Measurements from ENCODE around the gene SRP68. TPM values are rescaled to one million over a fixed set of nuclear protein-coding genes. Genes with fewer than 3 reads are reported as not detected.

Gene SRP68
- total RNA-seq, 4 donors from 2014 or later = 51.5 to 58.6 (median 53.5) TPM

DNA sequence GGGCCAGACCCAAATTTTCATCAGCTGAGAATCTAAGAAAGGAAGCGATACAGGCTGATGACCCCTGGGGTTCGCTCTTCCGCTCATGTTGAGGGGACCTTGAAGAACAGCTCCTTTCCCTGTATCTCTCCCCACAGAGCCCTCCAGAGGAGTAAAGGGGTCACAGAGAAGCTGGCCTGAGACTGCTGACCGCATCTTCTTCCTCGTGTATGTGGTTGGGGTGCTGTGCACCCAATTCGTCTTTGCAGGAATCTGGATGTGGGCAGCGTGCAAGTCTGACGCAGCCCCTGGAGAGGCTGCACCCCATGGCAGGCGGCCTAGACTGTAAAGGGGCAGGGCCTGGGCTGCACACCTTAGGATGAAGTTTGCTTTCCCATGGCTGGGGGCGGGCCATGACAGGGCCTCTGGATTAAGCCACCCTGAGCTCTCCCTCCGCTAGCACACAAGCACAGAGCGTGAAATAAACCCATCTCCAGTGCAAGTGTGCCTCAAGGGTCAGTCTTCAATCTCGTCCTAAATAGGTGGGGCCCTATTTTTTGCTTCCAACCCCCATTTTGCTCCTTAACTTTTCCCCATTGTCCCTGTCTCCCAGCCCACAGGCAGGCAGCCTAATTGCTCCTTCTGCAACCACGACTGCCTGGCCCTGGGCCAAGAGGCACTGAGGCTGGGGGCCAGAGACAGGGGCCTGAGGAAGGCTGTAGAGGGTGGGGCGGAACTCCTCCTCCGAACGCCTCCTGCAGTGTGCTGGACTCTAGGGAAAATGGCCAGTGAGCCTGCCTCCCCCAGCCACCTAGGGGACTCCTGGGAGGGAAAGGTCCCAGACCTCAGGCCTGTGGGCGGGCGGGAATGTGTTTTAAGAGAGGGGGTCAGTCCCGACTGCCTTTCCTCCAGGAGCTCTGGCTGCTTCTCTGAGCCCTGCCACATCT is 10.3 kb upstream of the SRP68 start:
- TF ChIP-seq EP300 (IDR thresholded peaks at IDR 0.05) (no peak), POLR2A (IDR thresholded peaks at IDR 0.05) (no peak)
- TF ChIP-seq, protein P1, sequence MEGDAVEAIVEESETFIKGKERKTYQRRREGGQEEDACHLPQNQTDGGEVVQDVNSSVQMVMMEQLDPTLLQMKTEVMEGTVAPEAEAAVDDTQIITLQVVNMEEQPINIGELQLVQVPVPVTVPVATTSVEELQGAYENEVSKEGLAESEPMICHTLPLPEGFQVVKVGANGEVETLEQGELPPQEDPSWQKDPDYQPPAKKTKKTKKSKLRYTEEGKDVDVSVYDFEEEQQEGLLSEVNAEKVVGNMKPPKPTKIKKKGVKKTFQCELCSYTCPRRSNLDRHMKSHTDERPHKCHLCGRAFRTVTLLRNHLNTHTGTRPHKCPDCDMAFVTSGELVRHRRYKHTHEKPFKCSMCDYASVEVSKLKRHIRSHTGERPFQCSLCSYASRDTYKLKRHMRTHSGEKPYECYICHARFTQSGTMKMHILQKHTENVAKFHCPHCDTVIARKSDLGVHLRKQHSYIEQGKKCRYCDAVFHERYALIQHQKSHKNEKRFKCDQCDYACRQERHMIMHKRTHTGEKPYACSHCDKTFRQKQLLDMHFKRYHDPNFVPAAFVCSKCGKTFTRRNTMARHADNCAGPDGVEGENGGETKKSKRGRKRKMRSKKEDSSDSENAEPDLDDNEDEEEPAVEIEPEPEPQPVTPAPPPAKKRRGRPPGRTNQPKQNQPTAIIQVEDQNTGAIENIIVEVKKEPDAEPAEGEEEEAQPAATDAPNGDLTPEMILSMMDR (IDR thresholded peaks at IDR 0.05) = no peak
- Histone ChIP-seq H3K9me3 (no peaks in the 10 kb centered on the region), H3K27me3 (peaks cover 0 to 21% of the 10 kb centered on the region in 2 donors), H3K27ac (no peak overlapping the region), H3K36me3 (peaks cover 0 to 57% (median 14%) of the 10 kb centered on the region in 3 donors), H3K4me1 (peaks cover 0 to 14% (median 3%) of the 10 kb centered on the region in 4 donors), H3K4me3 (no peak overlapping the region)
- DNase-seq (ENCODE audit: low spot score in 2 of 2) = no peak
- 76 to 81% methylated on average over 17 to 18 of the region's 20 CpGs for WGBS, 2 donors

DNA sequence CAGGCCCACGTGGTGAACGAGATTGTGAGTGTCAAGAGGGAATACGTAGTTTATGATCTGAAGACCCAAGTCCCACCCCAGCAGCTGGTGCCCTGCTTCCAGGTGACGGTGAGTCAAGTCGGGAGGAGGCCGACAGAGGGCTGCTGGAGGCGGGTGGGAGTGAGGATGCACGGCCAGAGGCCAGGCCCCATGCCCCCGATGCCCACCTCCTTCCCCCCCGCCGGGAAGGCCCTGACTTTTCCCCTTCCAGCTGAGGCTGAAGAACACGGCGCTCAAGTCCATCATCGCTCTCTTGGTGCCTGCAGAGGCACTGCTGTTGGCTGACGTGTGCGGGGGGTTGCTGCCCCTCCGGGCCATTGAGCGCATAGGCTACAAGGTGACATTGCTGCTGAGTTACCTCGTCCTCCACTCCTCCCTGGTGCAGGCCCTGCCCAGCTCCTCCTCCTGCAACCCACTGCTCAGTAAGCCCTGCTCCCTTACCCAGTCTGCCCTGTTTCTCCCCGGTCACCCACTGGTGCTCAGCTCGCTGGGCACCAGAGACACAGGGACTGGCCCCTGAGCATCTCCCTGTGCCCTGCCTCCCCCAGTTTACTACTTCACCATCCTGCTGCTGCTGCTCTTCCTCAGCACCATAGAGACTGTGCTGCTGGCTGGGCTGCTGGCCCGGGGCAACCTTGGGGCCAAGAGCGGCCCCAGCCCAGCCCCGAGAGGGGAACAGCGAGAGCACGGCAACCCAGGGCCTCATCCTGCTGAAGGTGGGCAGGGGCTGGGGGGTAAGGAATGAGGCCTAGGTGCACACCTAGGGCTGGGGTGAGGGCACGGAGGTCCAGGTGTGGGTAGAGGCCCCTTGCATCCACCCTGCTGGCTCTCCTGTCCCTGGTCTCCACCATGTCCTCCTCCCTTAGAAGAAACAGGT is 9.2 kb upstream of the SRP68 start:
- WGBS, 2 donors = 64 to 74% methylated on average over 25 to 27 of the region's 27 CpGs
- DNase-seq (ENCODE audit: low spot score in 2 of 2) = no peak
- TF ChIP-seq POLR2A (IDR thresholded peaks at IDR 0.05) (no peak), EP300 (IDR thresholded peaks at IDR 0.05) (no peak)
- TF ChIP-seq, protein P1 (IDR thresholded peaks at IDR 0.05) = no peak
- H3K4me3 ChIP-seq = no peak overlapping the region
- H3K27ac ChIP-seq = no peak overlapping the region
- H3K4me1 ChIP-seq = peaks cover 0 to 23% (median 12%) of the 10 kb centered on the region in 4 donors
- H3K27me3 ChIP-seq = peaks cover 0 to 31% of the 10 kb centered on the region in 2 donors
- no peaks in the 10 kb centered on the region for H3K9me3 ChIP-seq
- H3K36me3 ChIP-seq = peaks cover 0 to 46% (median 13%) of the 10 kb centered on the region in 3 donors

DNA sequence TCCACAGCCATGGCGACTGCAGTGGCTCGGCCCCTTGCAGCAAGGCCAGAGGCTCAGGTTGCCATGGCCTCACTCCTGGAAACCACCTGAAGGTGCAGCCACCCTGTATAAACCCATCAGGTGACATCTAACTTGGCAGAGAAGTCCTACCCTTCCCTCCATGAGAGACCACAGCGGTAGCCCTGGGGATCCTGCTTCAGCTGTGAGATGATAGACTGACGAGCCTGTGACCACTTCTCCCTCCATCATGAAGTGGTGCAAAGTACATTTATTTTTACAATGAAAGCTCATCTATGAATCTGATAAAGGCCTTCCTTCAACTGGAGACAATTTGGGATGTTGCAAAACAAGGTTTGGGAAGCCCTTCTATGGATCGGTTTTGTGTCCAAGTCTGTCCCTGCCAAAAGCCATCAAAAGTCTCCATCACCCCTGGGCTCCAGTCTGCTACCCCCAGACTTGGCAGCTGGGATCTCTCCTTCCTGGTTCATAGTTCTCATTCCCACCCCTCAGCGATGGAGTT is 8.5 kb upstream of the SRP68 start:
- H3K27me3 ChIP-seq = peaks cover 0 to 38% of the 10 kb centered on the region in 2 donors
- DNase-seq (ENCODE audit: low spot score in 2 of 2) = no peak
- H3K36me3 ChIP-seq = peaks cover 0 to 39% (median 9%) of the 10 kb centered on the region in 3 donors
- no peak overlapping the region for H3K27ac ChIP-seq
- H3K4me1 ChIP-seq = peaks cover 0 to 31% (median 19%) of the 10 kb centered on the region in 4 donors
- 44 to 59% methylated on average over 4 to 6 of the region's 6 CpGs for WGBS, 2 donors
- TF ChIP-seq POLR2A (IDR thresholded peaks at IDR 0.05) = no peak
- H3K4me3 ChIP-seq = no peak overlapping the region
- H3K9me3 ChIP-seq = no peaks in the 10 kb centered on the region

DNA sequence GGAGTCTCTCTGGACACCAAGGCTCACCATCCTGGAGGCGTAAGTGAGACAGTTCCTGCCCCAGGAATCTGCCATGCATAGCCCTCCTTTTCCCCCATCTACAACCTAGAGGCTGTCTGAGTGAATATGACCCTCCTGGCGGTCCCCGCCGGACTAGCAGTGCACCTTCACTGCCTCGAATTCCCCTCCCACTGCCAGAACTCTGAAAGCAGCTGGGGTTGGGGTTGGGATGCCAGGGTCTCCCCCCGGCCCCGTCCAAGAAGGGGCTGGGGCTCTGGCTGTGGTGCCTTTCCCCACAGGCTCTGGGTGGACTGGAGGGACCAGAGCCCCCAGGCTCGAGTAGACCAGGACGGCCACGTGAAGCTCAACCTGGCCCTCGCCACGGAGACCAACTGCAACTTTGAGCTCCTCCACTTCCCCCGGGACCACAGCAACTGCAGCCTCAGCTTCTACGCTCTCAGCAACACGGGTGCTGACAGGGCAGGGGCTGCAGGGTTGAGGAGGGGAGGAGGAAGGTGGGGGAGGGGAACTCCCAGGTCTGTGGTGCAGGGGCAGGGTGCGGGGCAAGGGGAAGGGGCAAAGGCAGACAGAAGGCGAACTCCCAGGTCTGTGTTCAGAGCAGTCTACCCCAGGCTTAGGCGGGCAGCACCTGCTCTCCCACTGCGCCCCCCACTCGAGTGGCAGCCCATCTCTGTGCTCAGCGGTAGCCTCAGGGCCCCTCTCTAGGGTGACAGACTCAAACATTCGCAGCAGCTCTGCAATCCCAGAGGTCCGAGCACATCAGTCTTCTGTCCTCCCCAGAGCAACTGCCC is 7.8 kb upstream of the SRP68 start:
- Histone ChIP-seq H3K27me3 (peaks cover 0 to 45% of the 10 kb centered on the region in 2 donors), H3K4me1 (peaks cover 0 to 37% (median 25%) of the 10 kb centered on the region in 4 donors), H3K36me3 (peaks cover 0 to 32% (median 3%) of the 10 kb centered on the region in 3 donors), H3K9me3 (no peaks in the 10 kb centered on the region), H3K4me3 (no peak overlapping the region), H3K27ac (no peak overlapping the region)
- WGBS, 2 donors = 4 to 7% methylated on average over 10 to 23 of the region's 23 CpGs
- DNase-seq (ENCODE audit: low spot score in 2 of 2) = no peak
- TF ChIP-seq EP300 (IDR thresholded peaks at IDR 0.05) (no peak), POLR2A (IDR thresholded peaks at IDR 0.05) (no peak)
- TF ChIP-seq, protein P1 (IDR thresholded peaks at IDR 0.05) = no peak
